Stimulated activated CD4-positive, alpha-beta T cell treated with anti-CD3 and anti-CD28 coated beads, Interleukin-4, amount 100 ng/mL, for 48 hours (primary cell): ENCODE results near the gene ZNF410.
"Not testable (repeated sequence)": the region's sequence is repeated elsewhere in the genome, so short reads cannot be mapped to it uniquely, and the experiment has no call there.

Source experiments
- DNase-seq, 2 donors: peaks; one replicate each; pipeline ENCODE4 v3.0.0-alpha.2; 2020; ENCODE audit warnings: low read depth in 2 of 2

Gene ZNF410, protein sequence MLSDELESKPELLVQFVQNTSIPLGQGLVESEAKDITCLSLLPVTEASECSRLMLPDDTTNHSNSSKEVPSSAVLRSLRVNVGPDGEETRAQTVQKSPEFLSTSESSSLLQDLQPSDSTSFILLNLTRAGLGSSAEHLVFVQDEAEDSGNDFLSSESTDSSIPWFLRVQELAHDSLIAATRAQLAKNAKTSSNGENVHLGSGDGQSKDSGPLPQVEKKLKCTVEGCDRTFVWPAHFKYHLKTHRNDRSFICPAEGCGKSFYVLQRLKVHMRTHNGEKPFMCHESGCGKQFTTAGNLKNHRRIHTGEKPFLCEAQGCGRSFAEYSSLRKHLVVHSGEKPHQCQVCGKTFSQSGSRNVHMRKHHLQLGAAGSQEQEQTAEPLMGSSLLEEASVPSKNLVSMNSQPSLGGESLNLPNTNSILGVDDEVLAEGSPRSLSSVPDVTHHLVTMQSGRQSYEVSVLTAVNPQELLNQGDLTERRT

DNA sequence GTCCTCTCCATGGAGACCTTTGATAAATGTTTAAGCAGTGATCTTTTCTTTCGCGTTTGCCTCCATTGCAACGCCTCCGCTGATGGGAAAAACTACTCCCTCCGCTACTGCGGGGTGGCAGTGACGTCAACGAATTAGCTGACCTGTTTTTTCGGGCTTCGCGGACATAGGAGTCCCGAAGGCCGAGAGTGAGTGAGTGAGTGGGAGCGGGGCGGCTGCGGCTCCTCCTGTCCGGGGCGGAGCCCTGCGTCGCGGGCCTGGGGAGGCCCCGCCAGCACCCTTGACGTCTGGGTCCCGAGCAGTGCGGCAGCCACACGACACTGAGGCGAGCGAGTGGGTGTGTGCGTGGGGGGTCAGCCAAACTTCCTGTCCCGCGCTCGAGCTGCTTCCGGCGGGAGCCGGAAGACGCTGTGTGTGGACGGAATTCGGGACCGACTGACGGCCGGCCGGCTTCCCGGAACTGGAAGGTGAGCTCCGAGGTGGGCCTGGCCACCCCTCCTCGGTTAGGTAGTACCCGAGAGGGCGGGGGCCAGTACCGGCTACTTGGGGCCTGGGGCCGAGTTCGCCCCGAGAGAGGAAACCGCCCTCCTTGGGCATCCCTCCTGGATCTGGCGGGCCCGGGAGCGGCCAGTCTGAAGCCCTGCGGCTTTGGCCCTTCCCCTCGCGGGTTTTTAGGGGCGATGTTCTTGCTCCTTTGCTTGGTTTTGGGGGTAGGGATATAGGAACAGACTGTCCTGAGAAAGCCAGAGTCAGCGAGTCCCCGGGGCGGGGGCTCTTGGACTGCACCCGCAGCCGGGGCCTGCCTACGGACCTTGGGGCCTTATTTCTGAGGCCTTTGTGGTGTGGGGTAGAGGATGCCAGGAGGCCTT lies at the start of gene ZNF410:
Gene ZNF410 (plus strand): TSS at position 411 of the 869 bp plus-strand sequence. CDS start 5,317 bp downstream, outside the sequence.
- peak; percentile 87 to 94 for DNase-seq

DNA sequence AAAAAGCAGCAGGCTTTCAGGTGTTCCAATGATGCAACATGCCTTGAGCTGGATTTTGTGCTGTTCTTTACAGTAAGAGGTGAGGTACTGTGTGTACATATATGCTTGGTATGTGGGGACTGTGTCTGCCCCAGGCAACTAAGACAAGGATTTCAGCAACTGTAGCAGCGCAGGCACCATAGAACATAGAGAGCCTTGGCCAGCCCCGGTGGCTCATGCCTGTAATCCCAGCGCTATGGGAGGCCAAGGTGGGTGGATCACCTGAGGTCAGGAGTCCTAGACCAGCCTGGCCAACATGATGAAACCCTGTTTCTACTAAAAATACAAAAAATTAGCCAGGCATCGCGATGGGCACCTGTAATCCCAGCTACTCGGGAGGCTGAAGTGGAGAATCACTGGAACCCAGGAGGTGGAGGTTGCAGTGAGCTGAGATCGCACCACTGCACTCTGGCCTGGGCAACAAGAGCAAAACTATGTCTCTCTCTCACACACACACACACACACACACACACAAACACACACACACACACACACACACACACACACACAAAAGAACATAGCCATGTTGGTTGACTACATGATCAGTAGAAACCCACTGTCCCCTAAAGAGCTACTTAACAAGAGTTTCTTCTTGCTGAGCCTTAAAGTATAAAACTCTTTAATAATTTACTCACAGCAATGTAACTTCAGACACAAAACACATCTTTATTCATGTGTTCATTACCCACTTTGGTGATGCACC lies 48.2 kb upstream of the ZNF410 start:
- DNase-seq: not testable (repeated sequence)

DNA sequence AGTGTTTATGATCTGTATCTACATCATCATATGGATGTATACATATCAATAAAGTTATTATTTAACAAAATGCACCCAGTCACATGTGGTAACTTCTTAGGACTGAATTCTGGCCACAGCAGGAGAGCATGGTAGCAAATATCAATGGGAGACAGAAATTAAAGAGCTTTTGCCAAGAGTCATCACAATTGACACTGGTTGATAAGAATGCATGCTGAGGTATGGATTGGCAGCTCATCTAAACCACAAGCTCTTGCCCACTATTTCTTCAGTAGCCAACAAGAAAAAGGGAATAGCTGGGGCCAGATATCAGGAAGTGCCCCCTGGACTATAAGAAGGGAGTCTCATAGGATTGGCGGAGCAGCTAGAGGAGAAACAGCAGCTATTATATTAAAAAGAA lies 44.5 kb upstream of the ZNF410 start:
- DNase-seq: no peak

DNA sequence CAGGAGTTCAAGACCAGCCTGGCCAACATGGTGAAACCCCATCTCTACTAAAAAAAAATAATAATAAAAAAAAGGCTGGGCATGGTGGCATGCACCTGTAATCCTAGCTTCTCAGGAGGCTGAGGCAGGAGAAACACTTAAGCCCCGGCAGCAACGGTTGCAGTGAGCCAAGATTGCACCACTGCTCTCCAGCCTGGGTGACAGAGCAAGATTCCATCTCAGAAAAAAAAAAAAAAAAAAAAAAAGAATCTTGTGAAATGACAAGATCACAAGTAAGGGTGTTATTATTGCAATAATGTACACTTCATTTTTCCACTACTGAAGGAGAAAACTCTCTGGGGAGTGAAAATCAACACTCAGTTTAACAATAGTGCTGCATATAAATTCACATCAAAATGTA lies 43.8 kb upstream of the ZNF410 start:
- no peak for DNase-seq

DNA sequence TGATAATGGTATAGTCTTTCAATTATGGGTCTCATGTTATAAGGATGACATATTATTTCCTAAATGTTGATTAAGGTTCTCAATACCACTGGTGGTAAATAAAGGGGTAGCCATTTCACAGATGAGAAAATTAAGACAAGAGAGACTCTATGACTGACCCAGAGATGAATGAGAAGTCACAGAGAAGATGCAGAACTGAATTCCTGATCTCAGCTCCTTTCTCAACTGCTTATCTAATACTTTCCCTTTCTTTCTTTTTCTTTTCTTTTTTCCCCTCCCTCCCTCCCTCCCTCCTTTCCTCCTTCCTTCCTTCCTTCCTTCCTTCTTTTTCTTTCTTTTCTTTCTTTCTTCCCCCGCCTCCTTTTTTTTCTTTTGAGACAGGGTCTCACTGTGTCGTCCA lies 43.4 kb upstream of the ZNF410 start:
- DNase-seq: no peak

DNA sequence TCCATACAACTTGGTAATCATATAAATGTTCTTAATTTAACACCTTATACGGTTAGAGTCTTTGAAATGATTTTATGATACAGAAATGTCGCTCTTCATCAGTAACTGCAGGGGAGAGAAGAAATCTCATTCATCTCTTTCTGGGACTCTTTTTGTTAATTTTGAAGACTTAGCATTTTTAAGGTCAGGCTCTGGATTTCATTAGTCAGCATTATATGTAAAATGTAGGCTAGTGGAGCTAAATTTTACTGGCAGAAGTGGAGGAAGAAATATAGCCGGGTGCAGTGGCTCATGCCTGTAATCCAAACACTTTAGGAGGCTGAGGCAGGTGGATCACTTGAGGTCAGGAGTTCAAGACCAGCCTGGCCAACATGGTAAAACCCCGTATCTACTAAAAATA lies 39.7 kb upstream of the ZNF410 start:
- DNase-seq: no peak

DNA sequence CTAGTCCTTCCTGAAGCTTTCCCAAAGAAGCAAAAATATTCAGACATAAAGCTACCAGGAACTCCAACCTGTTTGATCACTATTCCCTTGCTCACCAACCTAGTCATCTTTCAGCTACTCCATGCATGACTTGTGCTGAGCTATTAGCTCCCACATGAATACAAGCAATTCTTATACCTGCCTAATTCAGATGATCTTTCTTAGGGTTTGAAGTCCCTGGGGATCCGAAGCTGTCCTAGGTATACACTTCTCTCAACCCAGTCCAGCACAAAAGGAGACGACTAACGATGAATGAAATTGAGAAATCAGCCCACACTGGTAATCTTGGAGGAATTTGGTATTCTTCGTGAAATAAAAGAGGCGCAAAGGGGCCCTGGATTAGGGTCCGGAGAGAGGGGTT lies 35.7 kb upstream of the ZNF410 start:
- DNase-seq: no peak

DNA sequence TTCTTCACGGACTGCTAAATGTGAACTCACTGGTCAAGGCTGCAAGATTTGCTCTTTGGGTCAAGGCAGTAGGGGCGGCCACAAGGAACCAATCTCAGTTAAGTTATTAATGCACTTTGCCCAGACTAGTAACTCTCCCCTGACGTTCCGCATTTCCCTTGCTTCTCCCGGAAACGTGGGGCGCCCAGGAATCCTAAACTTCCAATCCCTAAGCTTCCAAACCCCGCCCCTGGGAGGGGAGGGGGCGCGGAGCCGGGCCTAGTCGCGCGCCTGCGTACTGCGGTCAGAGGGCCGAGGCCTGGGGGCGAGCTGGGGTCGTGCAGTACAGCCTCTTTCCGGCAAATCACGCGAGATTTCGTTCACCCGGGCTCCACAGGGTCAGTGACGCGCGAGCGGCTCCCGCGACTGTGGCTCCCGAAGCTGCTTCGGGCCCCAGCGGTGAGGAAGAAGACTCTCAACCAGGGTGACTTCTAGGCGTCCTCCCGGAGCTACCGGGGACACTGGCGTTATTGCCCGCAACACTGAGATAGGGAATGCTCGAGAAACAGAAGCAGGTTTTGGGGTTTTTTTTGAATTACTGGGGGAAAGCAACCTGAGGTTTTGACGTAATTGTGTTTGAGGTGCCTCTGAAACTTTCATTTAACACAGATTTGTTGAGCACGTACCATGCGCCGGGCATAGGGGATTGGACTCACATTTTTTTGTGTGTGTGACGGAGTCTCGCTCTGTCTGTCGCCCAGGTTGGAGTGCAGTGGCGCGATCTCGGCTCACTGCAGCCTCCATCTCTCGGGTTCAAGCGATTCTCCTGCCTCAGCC lies 34.9 kb upstream of the ZNF410 start, which contains the start of gene PTGR2:
Gene PTGR2 (plus strand): TSS at position 265 of the 816 bp plus-strand sequence. CDS start 7,032 bp downstream, outside the sequence.
- DNase-seq: peak; percentile 82 to 86

DNA sequence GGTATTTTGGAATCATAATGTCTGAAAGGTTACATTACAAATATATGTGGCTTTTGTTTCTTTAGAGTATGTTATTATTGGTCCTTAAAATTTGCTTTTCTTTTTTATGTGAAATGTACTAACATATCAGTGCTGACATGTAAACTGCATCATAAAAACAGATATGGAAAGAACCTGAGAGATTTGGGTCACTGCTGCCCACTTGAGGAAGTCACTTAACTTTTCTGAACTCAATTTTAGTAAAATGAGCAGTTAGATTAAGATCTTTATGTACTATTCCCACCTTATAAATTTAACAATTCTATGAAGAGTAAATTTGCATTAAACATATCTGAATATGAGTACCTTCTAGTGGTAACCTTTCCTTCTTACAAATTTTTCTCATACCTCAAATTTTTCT lies 27.5 kb upstream of the ZNF410 start:
- no peak for DNase-seq

DNA sequence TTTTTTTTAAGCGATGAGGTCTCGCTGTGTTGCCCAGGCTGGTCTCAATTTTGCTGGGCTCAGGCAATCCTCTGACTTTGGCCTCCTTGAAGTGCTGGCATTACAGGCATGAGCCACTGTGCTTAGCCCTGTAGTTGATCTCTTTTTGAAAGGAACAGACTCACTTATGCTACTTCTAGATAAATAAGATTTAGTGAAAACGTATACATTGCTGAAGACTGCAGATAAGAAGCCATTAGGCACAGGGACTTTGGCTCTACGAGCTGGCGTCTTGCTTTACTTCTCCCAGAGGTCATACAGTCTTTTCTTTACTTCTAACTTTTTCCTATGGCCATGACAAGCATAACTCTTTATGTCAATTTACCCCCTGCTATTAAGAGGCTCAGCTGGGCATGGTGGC lies 25.6 kb upstream of the ZNF410 start:
- no peak for DNase-seq

DNA sequence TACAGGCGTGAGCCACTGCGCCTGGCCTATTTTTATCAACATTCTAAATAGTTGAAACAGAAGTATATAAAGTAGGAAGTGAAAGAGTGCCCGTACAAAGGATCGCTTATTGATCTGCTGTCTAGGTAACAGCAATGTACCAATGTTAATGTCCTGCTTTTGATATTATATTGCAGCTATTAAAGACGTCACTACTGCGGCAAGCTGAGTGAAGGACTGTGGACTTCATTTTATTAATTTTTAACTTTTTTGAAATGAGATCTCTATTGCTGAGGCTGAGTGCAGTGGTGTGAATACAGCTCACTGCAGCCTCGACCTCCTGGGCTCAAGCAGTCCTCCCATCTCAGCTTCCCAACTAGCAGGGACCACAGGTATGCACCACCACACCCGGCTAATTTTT lies 24.2 kb upstream of the ZNF410 start:
- no peak for DNase-seq

DNA sequence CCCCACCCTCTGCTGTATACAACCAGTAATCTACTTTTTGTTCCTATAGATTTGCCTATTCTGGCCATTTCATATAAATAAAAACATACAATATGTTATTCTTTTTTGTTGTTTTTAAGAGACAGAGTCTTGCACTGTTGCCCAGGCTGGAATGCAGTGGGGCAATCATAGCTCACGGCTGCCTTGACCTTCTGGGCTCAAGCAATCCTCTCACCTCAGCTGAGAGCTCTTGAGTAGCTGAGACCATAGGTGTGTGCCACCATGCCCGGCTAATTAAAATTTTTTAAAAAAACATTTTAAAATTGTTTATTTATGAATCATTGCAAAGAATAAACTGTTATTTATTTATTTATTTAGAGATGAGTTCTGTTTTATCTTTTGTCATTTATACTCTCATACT lies 23.4 kb upstream of the ZNF410 start:
- no peak for DNase-seq

DNA sequence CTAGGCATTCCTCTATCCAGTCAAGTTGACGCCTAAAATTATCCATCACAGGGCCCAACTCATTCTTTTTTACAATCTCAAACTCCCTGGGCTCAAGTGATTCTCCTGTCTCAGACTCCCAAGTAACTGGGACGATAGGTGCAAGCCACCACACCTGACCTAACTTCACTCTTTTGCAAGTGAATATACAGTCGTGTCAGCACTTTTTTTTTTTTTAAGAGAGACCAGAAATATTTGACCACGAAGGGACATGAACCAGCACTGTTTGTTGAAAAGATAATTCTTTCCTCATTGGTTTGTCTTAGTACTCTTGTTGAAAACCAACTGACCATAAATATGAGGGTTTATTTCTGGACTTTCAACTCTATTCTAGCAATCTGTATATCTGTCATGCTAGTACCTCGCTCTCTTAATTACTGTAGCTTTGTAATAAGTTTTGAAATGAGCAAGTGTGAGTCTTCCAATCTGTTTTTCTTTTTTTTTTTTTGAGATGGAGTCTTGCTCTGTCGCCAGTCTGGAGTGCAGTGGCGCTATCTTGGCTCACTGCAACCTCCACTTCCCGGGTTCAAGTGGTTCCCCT lies 21.0 kb upstream of the ZNF410 start:
- DNase-seq: no peak

DNA sequence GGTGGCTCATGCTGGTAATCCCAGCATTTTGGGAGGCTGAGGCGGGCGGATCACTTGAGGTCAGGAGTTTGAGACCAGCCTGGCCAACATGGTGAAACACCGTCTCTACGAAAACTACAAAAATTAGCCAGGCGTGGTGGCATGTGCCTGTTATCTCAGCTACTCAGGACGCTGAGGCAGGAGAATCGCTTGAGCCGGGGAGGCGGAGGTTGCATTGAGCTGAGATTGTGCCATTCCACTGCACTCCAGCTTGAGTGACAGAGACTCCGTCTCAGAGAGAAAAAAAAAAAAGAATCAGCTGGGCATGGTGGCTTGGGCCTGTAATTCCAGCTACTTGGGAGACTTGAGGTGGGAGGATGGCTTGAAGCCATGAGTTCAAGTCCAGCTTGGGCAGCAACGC lies 16.9 kb upstream of the ZNF410 start:
- DNase-seq: not testable (repeated sequence)

DNA sequence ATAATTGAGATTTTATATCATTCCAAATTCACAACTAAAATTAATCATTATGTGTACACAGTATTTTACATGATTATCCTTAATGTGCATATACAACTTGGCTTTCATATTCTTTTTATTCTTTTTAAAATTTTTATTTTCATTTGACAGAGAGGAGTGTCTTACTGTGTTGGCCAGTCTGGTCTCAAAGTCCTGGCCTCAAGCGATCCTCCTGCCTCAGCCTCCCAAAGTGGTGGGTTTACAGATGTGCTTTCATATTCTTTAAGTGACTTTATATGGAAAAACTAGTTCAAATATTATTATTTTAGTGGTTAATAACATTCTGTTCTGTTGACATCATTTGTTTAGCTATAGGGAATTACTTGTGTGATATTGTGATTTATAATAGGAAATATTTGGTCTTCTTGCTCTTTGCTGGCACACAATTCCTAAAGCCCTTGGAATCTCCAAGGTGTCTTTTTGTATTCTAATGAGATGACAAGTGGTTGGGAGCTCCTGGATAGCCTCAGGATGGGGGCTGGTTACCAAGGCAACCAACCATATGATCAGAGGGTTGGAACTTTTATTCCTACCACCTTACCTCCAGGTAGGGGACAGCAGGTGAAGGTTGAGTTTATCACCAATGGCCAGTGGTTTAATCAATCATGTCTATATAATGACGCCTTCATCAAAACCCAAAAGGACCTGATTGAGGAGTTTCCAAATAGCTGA lies 16.0 kb upstream of the ZNF410 start:
- DNase-seq: no peak

DNA sequence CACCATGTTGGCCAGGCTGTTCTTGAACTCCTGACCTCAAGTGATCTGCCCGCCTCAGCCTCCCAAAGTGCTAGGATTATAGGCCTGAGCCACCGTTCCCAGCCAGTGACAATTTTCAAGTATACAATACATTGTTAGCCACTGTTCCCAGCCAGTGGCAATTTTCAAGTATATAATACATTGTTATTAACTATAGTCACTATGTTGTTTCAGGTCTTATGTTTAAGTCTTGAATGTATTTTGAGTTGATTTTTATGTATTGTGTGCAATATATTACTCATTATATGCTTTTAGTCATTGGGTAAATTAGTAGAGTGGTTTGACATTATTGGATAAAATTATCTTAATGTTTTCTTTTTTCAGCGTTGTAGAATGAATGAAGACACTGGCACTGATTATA lies 13.0 kb upstream of the ZNF410 start:
- DNase-seq: no peak

DNA sequence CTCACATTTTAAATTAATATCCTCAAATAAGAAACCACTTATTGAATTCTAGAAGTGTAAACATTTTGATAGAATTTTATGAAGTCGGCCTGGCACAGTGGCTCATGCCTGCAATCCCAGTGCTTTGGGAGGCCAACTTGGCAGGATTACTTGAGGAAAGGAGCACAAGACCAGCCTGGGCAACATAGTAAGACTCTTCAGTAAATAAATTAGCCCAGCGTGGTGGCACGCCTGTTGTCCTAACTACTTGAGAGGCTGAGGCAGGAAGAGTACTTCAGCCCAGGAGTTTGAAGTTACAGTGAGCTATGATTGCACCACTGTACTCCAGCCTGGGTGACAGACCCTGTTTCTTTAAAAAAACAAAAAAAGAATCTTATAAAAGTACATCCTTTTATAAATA lies 8.9 kb upstream of the ZNF410 start:
- DNase-seq: no peak

DNA sequence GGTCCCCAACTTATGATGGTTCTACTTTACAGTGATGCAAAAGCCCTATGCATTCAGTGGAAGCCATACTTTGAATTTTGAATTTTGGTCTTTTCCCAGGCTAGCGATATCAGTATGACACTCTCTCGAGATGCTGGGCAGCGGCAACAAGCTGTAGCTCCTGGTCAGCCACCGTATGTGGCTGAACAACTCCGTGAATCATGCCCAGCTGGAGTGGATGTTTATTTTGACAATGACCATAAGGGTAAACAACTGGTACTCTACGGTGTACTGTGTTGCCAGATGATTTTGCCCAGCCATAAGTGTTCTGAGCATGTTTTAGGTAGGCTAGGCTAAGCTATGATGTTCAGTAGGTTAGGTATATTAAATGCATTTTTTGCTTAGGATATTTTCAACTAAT lies 8.2 kb upstream of the ZNF410 start:
- no peak for DNase-seq

DNA sequence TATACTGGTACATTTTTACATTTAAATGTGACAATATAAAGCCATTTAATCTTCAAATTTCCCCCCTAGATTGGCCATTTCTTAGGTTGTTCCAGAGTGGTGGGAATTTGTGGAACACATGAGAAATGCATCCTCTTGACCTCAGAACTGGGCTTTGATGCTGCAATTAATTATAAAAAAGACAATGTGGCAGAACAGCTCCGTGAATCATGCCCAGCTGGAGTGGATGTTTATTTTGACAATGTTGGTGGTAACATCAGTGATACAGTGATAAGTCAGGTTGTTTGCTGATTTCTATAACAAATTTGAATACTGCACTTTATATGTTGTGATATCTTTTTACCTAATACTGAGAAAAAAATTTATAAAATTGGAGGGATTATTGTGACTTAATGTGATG lies 7.6 kb upstream of the ZNF410 start:
- DNase-seq: no peak
